A673 (cell line): Measurements from ENCODE around the gene NAPA. TPM values are rescaled to one million over a fixed set of nuclear protein-coding genes. Genes with fewer than 3 reads are reported as not detected.

Experiments
- BruUV-seq: library from RNA; stranded (reverse); fragments of 400-500 nt; replicated peaks from 2 replicates; lab custom pipeline; 2021; lab: Mats Ljungman, UMichigan
- CTCF ChIA-PET: fragments of 300-600 bp; sonication (Branson Sonifier 250); formaldehyde crosslinking; loops from one replicate; lab custom pipeline; 2022; ENCODE audit warnings: antibody characterized with exemption; lab: Charles Lee
- POLR2A ChIA-PET: fragments of 300-600 bp; sonication (Branson Sonifier 250); formaldehyde crosslinking; loops from one replicate; lab custom pipeline; 2022; ENCODE audit warnings: antibody characterized with exemption; ENCODE audit not compliant: low non-redundant PET; lab: Charles Lee
- DNase-seq: peaks from one replicate; pipeline ENCODE4 v3.0.0-alpha.2; 2015; ENCODE audit warnings: low spot score
- H3K27ac ChIP-seq: fragments of 200-600 bp; sonication (generic); 2 replicates; pipeline ENCODE4 v1.5.1; 2016; ENCODE audit warnings: mixed run types, low read depth, mild to moderate bottlenecking, mixed read lengths, antibody characterized with exemption, low read length; ENCODE audit not compliant: poor library complexity, severe bottlenecking
- H3K27me3 ChIP-seq: fragments of 200-600 bp; sonication (generic); replicated peaks from 2 replicates; pipeline ENCODE4 v1.6.1; 2017; ENCODE audit warnings: mixed run types, low read depth, mild to moderate bottlenecking, mixed read lengths, antibody characterized with exemption, low read length; ENCODE audit not compliant: insufficient read depth, poor library complexity
- H3K36me3 ChIP-seq: fragments of 200-600 bp; sonication (generic); 2 replicates; pipeline ENCODE4 v1.6.1; 2016; ENCODE audit warnings: mixed run types, mild to moderate bottlenecking, mixed read lengths, antibody characterized with exemption, low read length; ENCODE audit not compliant: insufficient read depth, poor library complexity, severe bottlenecking
- H3K4me1 ChIP-seq: fragments of 200-600 bp; sonication (generic); 2 replicates; pipeline ENCODE4 v1.6.1; 2017; ENCODE audit warnings: mixed run types, mild to moderate bottlenecking, mixed read lengths, antibody characterized with exemption, low read length; ENCODE audit not compliant: insufficient read depth, poor library complexity, severe bottlenecking
- H3K4me3 ChIP-seq: fragments of 200-600 bp; sonication (generic); 2 replicates; pipeline ENCODE4 v1.5.1; 2016; ENCODE audit warnings: low read depth, mixed run types, mild to moderate bottlenecking, mixed read lengths, low read length; ENCODE audit not compliant: poor library complexity, severe bottlenecking
- H3K9me3 ChIP-seq: fragments of 200-600 bp; sonication (generic); 2 replicates; pipeline ENCODE4 v1.6.1; 2016; ENCODE audit warnings: mixed run types, low read depth, mild to moderate bottlenecking, mixed read lengths, antibody characterized with exemption, low read length; ENCODE audit not compliant: poor library complexity, severe bottlenecking
- CTCF ChIP-seq: fragments of 300-800, 200-600 bp; sonication (generic); conservative IDR thresholded peaks from 2 replicates; pipeline ENCODE4 v1.5.1; 2017; ENCODE audit warnings: low read depth, mild to moderate bottlenecking, antibody characterized with exemption, low read length, moderate library complexity, mixed read lengths
- EZH2 ChIP-seq: fragments of 200-600 bp; sonication (generic); IDR thresholded peaks from 2 replicates; pipeline ENCODE4 v1.6.1; 2017; ENCODE audit warnings: borderline replicate concordance, low read depth, mild to moderate bottlenecking, mixed read lengths, antibody characterized with exemption, low read length; ENCODE audit not compliant: poor library complexity, severe bottlenecking
- intact Hi-C: fragments of 100-400 bp; cut with micrococcal nuclease; formaldehyde crosslinking; loops from one replicate; pipeline ENCODE4 v1.10.0; 2022; ENCODE audit not compliant: unreplicated experiment
- total RNA-seq: library from RNA; stranded (reverse); gene quantifications from 2 replicates; pipeline ENCODE4 v1.2.3, GENCODE V29; 2021

Gene NAPA
- total RNA-seq, 1 experiment from 2014 or later, result 90.9 TPM

- no peaks in the 10 kb centered on the region for H3K4me1 ChIP-seq
- no peak overlapping the region for H3K27ac ChIP-seq
- H3K4me3 ChIP-seq, result no peak overlapping the region
- no peak for DNase-seq
- peaks cover 5% of the 10 kb centered on the region for H3K27me3 ChIP-seq
- POLR2A ChIA-PET, result no interaction called here
- no peaks in the 10 kb centered on the region for H3K9me3 ChIP-seq
- CTCF ChIA-PET, result interaction anchor here (0.5 to 0.6 kb wide), 2 partner anchors 22 to 638 kb away, joined by 3 to 10 read pairs; no protein-coding TSS in a partner anchor
- TF ChIP-seq CTCF, result no peak
- no TSS peak for BruUV-seq
- intact Hi-C loops, result no loop called here
- no peaks in the 10 kb centered on the region for H3K36me3 ChIP-seq
These were observed 6.8 kb upstream of the NAPA start for GRCh38 chr19:47521473-47522180.

GRCh38 chr19:47520839-47521238 lies 6.0 kb upstream of the NAPA start:
- Histone ChIP-seq H3K27me3 (peaks cover 5% of the 10 kb centered on the region), H3K27ac (no peak overlapping the region), H3K4me1 (peaks cover 1% of the 10 kb centered on the region), H3K4me3 (no peak overlapping the region), H3K9me3 (no peaks in the 10 kb centered on the region), H3K36me3 (no peaks in the 10 kb centered on the region)
- ChIA-PET CTCF (interaction anchor here (0.6 to 0.9 kb wide), 5 partner anchors 17 to 199 kb away, joined by 3 to 4 read pairs (median 3); partner anchors contain the start of gene DHX34), POLR2A (no interaction called here)
- intact Hi-C loops, result no loop called here
- no peak for DNase-seq
- TF ChIP-seq EZH2, result no peak
- no peak for TF ChIP-seq CTCF
- no TSS peak for BruUV-seq

- Histone ChIP-seq H3K27ac (no peak overlapping the region), H3K36me3 (no peaks in the 10 kb centered on the region), H3K27me3 (peaks cover 5% of the 10 kb centered on the region), H3K4me3 (no peak overlapping the region), H3K9me3 (no peaks in the 10 kb centered on the region), H3K4me1 (peaks cover 3% of the 10 kb centered on the region)
- no peak for DNase-seq
- TF ChIP-seq CTCF (no peak), EZH2 (no peak)
- BruUV-seq, result no TSS peak
- ChIA-PET POLR2A (no interaction called here), CTCF (interaction anchor here (0.6 to 0.9 kb wide), 4 partner anchors 17 to 198 kb away, joined by 3 to 4 read pairs (median 4); partner anchors contain the start of gene DHX34)
- intact Hi-C loops, result no loop called here
These were observed 5.5 kb upstream of the NAPA start for GRCh38 chr19:47520343-47520806.
